GM19043 (cell line): ENCODE data around the gene ERVV-1.
"Not testable (repeated sequence)": the region's sequence is repeated elsewhere in the genome, so short reads cannot be mapped to it uniquely, and the experiment has no call there.

Experiments
- ATAC-seq: cut with Tn5 transposase; IDR thresholded peaks from one replicate; pipeline ENCODE4 v1.9.1; 2021; ENCODE audit warnings: low read depth; ENCODE audit not compliant: unreplicated experiment

ERVV-1 gene

DNA sequence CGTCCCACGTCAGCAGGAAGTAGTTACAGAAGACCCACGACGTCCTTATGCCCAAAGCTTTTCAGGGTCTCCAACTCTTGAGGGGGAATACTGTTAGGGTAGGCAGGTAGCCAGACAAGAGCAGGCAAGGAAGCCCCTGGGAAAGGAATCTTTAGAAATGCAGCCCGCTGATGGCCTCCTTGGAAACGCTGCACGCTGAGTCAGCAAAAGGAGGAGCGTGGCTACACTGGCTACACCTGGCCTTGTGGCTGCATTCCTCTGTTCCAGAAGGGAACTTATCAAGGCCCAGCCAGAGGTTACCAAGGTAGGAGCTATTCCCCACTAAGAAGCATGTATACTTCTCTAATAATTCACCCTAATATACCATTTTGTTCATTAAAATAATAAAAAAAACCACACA, 2.0 kb downstream of the ERVV-1 start:
- ATAC-seq, result no peak

DNA sequence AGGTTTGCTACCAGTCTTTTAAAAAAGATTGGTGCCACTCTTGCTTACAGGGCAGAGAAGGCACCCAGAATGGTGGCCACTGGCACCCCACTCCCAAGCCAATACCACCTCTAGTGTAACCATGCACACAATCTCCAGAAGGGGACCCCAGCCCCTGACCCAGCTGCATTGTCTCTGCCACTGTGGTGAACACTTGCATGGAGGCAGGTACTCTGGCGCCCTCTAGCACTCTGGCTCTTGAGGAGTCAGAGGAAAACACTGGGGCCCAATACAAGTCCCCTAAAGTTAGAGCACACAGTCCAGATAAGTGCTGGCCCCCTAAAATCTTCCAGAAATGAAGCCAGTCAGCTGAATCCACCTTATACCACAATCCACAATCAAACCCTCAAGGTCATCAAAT, 6.0 kb downstream of the ERVV-1 start:
- ATAC-seq, result no peak

DNA sequence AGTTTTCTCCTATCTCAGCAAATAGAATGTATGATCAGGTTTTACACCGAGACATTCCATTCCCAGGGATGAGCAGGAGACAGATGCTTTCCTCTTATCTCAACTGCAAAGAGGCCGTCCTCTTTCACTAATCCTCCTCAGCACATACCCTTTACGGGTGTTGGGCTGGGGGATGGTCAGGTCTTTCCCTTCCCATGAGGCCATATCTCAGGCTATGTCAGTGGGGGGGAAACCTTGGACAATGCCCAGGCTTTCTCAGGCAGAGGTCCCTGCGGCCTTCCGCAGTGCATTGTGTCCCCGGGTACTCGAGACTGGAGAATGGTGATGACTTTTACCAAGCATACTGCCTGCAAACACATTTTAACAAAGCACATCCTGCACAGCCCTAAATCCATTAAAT, 14.6 kb downstream of the ERVV-1 start:
- ATAC-seq, result not testable (repeated sequence)

DNA sequence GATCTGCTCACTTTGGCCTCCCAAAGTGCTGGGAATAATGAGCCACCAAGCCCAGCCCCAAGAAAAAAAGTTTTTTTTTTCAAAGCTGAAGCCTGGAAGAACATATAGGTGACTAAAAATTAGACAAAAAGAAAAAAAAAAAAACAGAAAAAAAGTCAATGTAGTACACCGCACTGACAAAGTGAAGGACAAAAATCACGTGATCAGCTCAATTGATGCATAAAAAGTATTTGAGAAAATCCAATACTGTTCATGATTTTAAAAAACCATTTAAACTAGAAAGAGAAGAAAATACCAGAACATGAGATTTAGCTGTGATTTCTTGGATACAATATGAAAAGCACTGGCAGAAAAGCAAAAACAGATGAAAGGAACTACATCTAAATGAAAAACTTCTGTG, 20.3 kb downstream of the ERVV-1 start:
- ATAC-seq, result no peak

DNA sequence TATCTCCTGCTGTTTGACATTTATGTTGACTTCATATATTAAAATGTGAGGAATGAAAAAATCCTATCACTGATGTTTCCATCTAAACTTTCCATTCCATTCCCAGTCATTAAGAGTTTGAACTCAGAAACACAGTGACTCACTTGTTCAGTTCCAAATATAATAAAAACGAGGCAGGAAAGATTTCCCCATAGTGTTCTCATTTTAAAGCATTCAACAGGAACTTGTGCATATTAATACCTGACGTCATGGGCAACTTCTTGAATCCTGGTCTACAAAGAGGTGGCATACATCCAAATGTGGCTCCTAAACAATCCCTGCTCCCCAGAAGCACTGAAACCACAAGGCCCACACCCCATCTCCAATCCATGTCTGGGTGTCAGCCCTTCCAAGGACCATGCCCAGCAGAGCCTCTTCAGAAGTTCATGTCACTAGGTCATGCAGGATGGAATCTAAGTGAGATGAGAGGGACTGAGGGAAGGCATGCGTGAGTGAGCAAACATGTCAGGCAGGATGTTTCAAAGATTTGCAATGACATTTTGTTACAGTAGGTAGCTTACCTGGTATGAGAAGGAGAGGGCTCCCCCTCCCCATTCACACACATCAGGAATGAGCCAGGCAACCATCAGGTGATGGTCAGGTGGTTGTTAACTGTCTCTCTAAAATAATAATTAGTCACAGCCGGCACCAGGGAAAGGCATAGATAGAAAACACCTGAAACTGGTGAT, 21.4 kb downstream of the ERVV-1 start:
- ATAC-seq, result no peak

DNA sequence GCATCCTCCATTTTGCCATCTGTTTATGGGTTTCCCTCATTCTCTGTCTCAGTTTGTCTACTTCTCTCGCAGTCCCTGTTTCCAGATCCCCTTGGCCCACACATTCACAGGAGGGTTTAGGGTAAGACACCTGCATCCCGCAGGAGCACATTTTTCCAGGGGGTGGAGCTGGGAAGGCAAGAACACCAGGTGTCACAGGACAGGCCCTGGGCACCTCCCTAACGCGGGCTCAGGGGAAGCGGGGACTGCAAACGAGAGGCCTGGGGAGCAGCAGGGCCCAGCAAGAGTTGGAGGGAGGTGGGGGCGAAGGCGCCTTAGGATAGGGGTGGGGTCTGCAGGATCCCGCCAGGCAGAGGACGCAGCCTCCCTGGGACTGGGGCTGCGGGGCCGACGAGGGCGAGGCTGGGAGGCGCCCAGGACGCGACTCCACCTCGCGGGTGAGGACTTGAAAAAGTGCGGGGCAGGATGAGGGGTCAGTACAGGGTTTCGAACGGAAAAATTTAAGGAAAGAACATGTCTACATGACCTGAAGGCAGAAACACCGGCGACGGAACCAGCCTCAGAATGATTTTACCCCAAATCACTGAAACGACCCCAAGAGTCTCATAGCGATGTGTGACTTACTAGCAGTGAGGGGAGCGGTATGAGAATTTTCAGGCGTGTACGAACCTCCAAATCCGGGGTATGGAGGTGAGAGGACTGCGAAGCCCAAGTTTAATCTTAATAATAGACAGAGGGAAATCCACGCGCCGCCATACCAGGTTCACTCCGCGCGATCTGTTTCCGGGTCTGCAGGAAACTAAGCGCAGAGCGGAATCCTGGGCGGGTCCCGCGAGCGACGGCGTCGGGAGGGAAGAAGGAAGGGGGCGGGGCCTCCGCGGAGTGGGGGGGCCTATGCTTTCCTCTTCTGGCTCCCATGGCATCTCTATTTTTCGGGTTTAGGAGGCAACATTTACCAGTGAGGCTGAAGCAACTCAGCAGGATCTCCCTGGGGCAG, 23.7 kb downstream of the ERVV-1 start:
- ATAC-seq, result no peak

DNA sequence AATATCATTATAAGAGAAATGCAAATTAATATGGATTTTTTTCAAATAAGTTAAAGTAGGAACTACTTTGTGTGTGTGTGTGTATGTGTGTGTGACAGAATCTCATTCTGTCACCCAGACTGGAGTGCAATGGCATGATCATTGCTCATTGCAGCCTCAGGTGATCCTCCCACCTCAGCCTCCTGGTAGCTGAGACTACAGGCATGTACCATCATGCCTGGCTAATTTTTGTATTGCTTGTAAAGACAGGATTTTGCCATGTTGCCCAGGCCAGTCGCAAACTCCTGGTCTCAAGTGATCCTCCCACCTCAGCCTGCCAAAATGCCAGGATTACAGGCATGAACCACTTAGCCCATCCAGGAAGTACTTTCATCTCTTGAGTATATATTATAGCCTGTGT, 27.6 kb downstream of the ERVV-1 start:
- ATAC-seq, result no peak

DNA sequence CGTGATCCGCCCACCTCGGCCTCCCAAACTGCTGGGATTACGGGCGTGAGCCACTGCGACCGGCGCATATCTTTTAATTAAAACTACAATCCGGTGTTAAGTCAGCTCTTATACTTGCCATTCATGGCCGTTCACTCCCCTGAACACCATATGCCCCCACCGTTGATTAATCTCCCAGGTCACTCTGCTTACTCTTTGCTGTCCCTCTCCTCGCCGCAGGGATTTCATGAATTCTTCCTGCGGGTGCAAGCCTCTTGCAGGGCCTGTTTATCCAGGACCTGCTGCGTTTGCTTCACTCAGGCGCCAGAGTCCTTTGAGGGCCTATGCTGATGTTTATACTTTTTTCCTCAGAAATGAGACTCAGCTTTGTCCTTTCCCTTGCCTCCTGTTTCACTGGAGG, 31.8 kb downstream of the ERVV-1 start:
- ATAC-seq, result no peak

DNA sequence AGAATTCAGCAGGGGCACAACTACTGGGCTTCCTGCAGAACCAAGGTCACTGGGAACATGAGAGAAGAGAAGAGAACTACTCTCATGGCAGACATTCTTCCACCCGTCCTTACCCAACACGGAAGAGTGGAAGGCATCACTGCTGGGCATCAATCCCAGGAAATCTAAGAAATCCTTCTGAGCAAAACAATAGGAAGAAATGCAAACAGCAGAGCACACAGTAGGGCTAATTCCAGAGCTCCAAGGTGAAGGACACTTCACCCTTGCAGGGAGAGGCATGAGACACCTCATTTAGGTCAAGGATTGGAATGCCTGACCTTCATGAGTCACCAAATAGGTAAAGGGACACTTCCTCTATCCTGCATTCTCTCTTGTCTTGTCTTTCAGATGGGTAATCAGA, 33.7 kb downstream of the ERVV-1 start:
- no peak for ATAC-seq

DNA sequence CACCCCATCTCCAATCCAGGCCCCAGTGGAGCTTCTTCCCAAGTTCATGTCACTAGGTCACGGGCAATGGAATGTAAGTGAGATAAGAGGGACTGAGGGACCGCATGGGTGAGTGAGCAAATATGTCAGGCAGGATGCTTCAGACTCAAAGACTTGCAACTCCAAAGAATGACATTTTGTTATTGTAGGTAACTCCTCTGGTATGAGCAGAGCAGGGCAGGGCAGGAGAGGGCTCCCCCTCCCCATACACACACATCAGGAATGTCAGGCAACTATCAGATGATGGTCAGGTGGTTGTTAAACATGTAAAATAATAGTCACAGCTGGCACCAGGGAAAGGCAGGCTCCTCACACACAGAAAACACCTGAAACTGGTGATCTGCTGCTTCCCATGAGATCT, 41.4 kb downstream of the ERVV-1 start:
- ATAC-seq, result no peak

DNA sequence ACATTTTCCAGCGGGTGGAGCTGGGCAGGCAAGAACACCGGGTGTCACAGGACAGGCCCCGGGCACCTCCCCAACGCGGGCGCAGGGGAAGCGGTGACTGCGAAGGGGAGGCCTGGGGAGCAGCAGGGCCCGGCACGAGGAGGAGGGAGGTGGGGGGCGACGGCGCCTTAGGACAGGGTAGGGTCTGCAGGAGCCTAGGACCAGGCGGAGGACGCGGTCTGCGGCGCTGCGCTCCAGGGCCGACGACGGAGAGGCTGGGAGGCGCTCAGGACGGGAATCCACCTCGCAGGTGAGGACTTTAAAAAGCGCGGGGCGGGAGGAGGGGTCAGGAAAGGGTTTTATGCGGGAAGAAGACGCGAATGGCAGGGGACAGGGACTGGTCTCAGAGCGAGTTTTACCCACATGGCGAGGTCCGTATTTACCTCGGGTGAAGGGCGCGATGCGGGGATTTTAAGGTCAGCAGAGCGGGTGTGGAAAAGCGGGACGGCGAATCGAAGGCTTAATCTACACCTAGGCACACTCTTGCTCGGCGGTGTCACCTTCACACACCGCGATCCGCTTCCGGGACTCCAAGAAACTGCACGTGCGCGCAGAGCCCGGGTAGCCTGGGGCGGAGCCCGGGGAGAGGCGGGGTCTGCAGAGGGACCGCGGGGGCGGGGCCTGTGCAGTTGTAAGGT, 44.3 kb downstream of the ERVV-1 start:
- ATAC-seq, result no peak
